K562 (cell line): ENCODE data around the gene GMNN.

ENCODE experiments used
- GTF2F1 ChIP-seq: IDR thresholded peaks from 2 replicates; pipeline ENCODE4 v1.6.1; 2011; ENCODE audit warnings: low read depth, low read length, improper control_type of control experiment
- NONO ChIP-seq, 2 experiments: fragments of 200-400 bp in 1 of 2; fragments of 450-650 bp in 1 of 2; formaldehyde crosslinking in 1 of 2; IDR thresholded peaks; 2 replicates each; pipeline ENCODE4 v1.6.1; 2017; ENCODE audit warnings: low read depth in 2 of 2, mild to moderate bottlenecking in 2 of 2, moderate library complexity in 2 of 2, low read length in 1 of 2
- TOE1 ChIP-seq, 2 experiments: fragments of 450-650 bp in 1 of 2; sonication (generic) in 1 of 2; formaldehyde crosslinking in 1 of 2; IDR thresholded peaks; 2 replicates each; pipeline versions ENCODE4 v1.7.1 to v1.8.0; 2016 to 2022; ENCODE audit warnings: borderline replicate concordance in 2 of 2, mild to moderate bottlenecking in 2 of 2, antibody characterized with exemption in 1 of 2, inconsistent platforms in 1 of 2, low read depth in 1 of 2, missing genetic modification reagents in 1 of 2, moderate library complexity in 1 of 2

DNA sequence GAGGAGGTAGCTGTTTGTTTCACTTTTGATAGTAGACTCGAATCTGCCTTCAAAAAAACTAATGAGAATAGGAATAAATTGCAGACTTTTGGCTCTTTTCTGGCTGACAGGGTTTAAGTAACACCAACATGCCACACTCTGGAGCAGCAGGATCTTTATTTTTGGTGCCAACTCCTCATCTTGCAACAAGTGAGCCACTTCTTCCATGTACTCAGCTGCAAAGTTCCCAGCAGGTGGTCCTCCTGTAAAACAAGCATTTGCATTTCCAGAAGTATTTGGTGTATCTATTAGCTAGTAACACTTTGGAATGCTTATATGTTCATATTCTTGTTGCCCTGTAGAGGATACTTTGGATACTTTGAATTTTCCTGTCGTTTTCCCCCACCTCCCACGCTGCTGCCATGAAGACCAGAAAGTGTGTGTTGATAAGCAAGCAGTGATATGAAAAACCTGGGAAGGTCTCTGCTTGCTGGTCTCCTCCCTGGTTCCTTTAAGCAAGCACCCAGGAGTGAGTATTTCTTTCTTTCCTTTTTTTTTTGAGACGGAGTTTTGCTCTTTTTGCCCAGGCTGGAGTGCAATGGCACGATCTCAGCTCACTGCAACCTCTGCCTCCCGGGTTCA is 23.0 kb downstream of the GMNN start:
- no peak for TF ChIP-seq GTF2F1
- TF ChIP-seq NONO (IDR thresholded peaks at IDR 0.05; ENCODE audit: low read depth in 2 of 2, low read length in 1 of 2), result no peak
- TF ChIP-seq TOE1 (IDR thresholded peaks at IDR 0.05; ENCODE audit: borderline replicate concordance), result no peak
- TF ChIP-seq TOE1 (CRISPR knock-in tag; IDR thresholded peaks at IDR 0.05; ENCODE audit: borderline replicate concordance, low read depth), result no peak
